Activated T-cell treated with anti-CD3 and anti-CD28 coated beads, Interleukin-2, amount 50 U/mL, for 1 hour (primary cell): Measurements from ENCODE around the gene PILRA.
"Not testable (repeated sequence)": the region's sequence is repeated elsewhere in the genome, so short reads cannot be mapped to it uniquely, and the experiment has no call there.

Experiments used
- DNase-seq: peaks from one replicate; pipeline ENCODE4 v3.0.0-alpha.2; 2020

Gene PILRA

GRCh38 chr7:100373261-100373831 is at the start of gene PILRA:
TSS of gene PILRA (plus strand) at chr7:100373487. CDS start at chr7:100373657, 170 bp downstream.
- no peak for DNase-seq

- not testable (repeated sequence) for DNase-seq
Observed at GRCh38 chr7:100324194-100324593, 49.1 kb upstream of the PILRA start.

- DNase-seq: not testable (repeated sequence)
Observed at GRCh38 chr7:100325671-100326070, 47.6 kb upstream of the PILRA start.

GRCh38 chr7:100326914-100327313 is 46.4 kb upstream of the PILRA start:
- DNase-seq: not testable (repeated sequence)

GRCh38 chr7:100335566-100336466 is 37.5 kb upstream of the PILRA start:
- peak; percentile 85 for DNase-seq

- not testable (repeated sequence) for DNase-seq
Observed at GRCh38 chr7:100338083-100338696, 35.1 kb upstream of the PILRA start.

GRCh38 chr7:100341286-100341685 is 32.0 kb upstream of the PILRA start:
- not testable (repeated sequence) for DNase-seq

- DNase-seq: no peak
Observed at GRCh38 chr7:100342765-100343164, 30.5 kb upstream of the PILRA start.

- not testable (repeated sequence) for DNase-seq
Observed at GRCh38 chr7:100344124-100344559, 29.1 kb upstream of the PILRA start.

- peak; percentile 72 for DNase-seq
Observed at GRCh38 chr7:100344560-100345287, 28.6 kb upstream of the PILRA start.

GRCh38 chr7:100345288-100345672 is 28.0 kb upstream of the PILRA start:
- DNase-seq: peak; percentile 74

- no peak for DNase-seq
Observed at GRCh38 chr7:100346921-100347320, 26.4 kb upstream of the PILRA start.

- no peak for DNase-seq
Observed at GRCh38 chr7:100348805-100349204, 24.5 kb upstream of the PILRA start.

GRCh38 chr7:100349757-100350156 is 23.5 kb upstream of the PILRA start:
- no peak for DNase-seq

GRCh38 chr7:100351657-100352058 is 21.6 kb upstream of the PILRA start:
- DNase-seq: no peak

- not testable (repeated sequence) for DNase-seq
Observed at GRCh38 chr7:100352230-100352781, 21.0 kb upstream of the PILRA start.

- DNase-seq: no peak
Observed at GRCh38 chr7:100352984-100353684, 20.2 kb upstream of the PILRA start.

GRCh38 chr7:100353685-100354330 is 19.5 kb upstream of the PILRA start:
- no peak for DNase-seq

GRCh38 chr7:100356416-100357068 is 16.7 kb upstream of the PILRA start:
- no peak for DNase-seq

GRCh38 chr7:100357131-100357561 is 16.1 kb upstream of the PILRA start:
- no peak for DNase-seq
